Skeletal muscle satellite cell (primary cell): ENCODE data around the gene BRSK2.

Source experiments
- H3K27me3 ChIP-seq: 2 replicates; pipeline ENCODE4 v1.7.0; 2013; ENCODE audit warnings: low read length; ENCODE audit not compliant: control insufficient read depth, insufficient read depth
- H3K36me3 ChIP-seq: 2 replicates; pipeline ENCODE4 v1.7.0; 2013; ENCODE audit warnings: mild to moderate bottlenecking, control low read depth, low read length; ENCODE audit not compliant: insufficient read depth
- H3K4me1 ChIP-seq: 2 replicates; pipeline ENCODE4 v1.7.0; 2013; ENCODE audit warnings: low read length; ENCODE audit not compliant: control insufficient read depth, insufficient read depth
- H3K4me2 ChIP-seq: 2 replicates; pipeline ENCODE4 v1.7.0; 2013; ENCODE audit warnings: mild to moderate bottlenecking, low read length
- H3K4me3 ChIP-seq: 2 replicates; pipeline ENCODE4 v1.7.0; 2013; ENCODE audit warnings: low read length
- H3K9ac ChIP-seq: 2 replicates; pipeline ENCODE4 v1.7.0; 2013; ENCODE audit warnings: mild to moderate bottlenecking, low read depth, low read length, moderate library complexity
- H3K9me3 ChIP-seq: replicated peaks from 2 replicates; pipeline ENCODE4 v1.7.0; 2013; ENCODE audit warnings: mild to moderate bottlenecking, control low read depth, low read length

The BRSK2 gene

GRCh38 chr11:1401656-1402221, 12.0 kb downstream of the BRSK2 start:
- Histone ChIP-seq H3K9ac (no peak overlapping the region), H3K27me3 (peaks cover 10% of the 10 kb centered on the region), H3K36me3 (no peaks in the 10 kb centered on the region), H3K4me3 (no peak overlapping the region), H3K4me2 (no peak overlapping the region), H3K4me1 (no peaks in the 10 kb centered on the region), H3K9me3 (no peaks in the 10 kb centered on the region)

GRCh38 chr11:1402355-1403077, 12.8 kb downstream of the BRSK2 start:
- Histone ChIP-seq H3K9me3 (no peaks in the 10 kb centered on the region), H3K4me2 (no peak overlapping the region), H3K27me3 (peaks cover 8% of the 10 kb centered on the region), H3K9ac (no peak overlapping the region), H3K4me3 (no peak overlapping the region), H3K36me3 (no peaks in the 10 kb centered on the region), H3K4me1 (no peaks in the 10 kb centered on the region)

DNA sequence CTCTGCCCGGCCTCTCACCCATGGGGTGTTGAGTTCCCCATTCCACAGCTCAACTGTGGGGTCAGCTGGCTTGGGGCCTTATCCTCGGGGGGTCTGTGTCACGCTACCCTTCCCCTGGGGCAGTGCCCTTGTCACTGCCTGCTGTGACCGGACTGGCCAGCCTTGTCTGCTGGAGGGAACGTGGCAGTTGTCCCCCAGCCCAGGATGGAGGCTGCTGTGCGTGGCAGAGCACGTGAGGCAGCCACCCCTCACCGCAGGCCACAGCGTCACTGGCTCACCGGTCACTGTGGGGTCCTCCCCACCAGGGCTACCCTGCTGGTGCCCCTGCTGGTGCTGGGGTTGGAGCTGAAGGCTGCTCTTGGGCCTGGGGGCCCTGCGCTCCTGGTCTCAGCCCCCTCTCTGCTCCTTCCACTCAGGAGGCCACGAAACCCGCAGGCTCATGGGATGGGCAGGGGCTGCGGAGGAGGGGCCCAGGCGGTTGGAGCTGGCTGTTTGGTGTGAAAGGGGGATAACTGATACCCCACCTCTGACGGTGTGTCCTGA, 13.4 kb downstream of the BRSK2 start:
- Histone ChIP-seq H3K4me2 (no peak overlapping the region), H3K4me1 (no peaks in the 10 kb centered on the region), H3K27me3 (peaks cover 8% of the 10 kb centered on the region), H3K36me3 (no peaks in the 10 kb centered on the region), H3K4me3 (no peak overlapping the region), H3K9me3 (no peaks in the 10 kb centered on the region), H3K9ac (no peak overlapping the region)

DNA sequence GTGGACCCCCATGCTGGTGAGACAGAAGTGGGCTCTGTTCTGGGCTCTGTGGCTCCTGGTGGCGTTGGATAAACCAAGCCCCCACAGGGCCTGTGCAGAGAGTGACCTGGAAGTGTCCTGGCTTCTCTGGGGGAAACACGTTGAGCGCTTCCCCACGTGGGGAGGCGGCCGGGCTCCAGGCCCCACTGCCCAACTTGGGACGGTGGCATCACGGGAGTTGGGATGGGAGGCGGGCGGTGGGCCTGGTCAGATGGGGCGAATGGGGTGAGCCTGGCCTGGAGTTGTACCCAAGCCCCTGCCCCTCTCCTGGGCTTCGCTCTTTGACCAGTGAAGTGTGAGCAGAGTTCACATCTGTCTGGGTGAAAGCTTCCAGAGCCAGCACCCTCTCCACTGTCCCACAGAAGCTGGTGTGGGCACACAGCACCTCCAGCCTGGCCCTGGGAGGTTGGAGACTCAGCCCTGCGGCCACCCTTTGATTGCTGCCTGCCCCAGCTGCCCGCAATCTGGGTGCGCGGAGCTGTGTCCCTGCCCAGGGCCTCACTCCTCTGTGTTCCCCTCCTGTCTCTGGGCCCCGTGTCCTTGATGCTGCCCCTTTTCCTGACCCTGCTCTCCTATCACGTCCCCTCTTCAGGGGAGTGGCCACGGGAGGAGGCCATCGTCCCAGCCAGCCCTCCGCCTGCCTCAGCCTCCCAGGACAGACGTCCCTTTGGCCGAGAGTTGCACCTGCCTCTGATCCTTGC, 14.2 kb downstream of the BRSK2 start:
- H3K4me2 ChIP-seq: no peak overlapping the region
- H3K9ac ChIP-seq: no peak overlapping the region
- no peaks in the 10 kb centered on the region for H3K4me1 ChIP-seq
- H3K4me3 ChIP-seq: no peak overlapping the region
- no peaks in the 10 kb centered on the region for H3K9me3 ChIP-seq
- H3K27me3 ChIP-seq: peaks cover 5% of the 10 kb centered on the region
- no peaks in the 10 kb centered on the region for H3K36me3 ChIP-seq

DNA sequence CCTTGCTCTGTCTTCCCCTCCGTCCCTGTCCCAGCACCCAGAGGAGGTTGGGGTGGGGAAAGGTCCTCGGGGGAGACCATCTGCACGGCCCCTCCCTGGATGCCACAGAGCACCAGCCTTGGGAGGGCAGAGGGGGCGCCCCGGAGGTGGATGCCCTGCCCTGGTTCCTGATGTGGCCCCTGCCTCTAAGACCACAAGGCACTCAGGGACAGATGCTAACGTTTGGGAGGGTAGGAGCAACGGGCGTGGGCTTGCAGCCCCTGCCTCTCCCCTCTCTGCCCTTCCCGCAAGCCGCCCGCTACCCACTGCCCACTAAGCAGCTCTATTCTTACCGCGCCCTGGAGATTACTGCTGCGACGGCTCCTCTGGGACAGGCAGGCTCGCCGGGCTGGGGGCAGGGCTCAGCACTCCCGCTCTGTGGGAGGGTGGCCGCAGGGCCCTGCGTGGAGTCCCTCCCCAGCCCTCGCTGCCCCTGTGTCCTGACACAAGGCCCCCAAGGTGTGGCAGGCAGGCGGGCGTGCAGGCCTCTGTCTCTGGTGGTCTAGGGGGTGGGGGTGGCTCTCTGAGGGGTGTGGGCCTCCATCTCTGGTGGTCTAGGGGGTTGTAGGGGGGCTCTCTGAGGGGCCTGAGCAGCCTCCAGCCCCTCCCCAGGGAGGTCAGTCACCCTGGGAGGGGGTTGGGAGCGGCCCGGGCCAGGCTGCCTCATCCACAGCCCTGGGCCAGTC, 14.9 kb downstream of the BRSK2 start:
- Histone ChIP-seq H3K27me3 (peaks cover 5% of the 10 kb centered on the region), H3K9me3 (no peaks in the 10 kb centered on the region), H3K9ac (no peak overlapping the region), H3K4me1 (no peaks in the 10 kb centered on the region), H3K4me3 (no peak overlapping the region), H3K4me2 (no peak overlapping the region), H3K36me3 (no peaks in the 10 kb centered on the region)

DNA sequence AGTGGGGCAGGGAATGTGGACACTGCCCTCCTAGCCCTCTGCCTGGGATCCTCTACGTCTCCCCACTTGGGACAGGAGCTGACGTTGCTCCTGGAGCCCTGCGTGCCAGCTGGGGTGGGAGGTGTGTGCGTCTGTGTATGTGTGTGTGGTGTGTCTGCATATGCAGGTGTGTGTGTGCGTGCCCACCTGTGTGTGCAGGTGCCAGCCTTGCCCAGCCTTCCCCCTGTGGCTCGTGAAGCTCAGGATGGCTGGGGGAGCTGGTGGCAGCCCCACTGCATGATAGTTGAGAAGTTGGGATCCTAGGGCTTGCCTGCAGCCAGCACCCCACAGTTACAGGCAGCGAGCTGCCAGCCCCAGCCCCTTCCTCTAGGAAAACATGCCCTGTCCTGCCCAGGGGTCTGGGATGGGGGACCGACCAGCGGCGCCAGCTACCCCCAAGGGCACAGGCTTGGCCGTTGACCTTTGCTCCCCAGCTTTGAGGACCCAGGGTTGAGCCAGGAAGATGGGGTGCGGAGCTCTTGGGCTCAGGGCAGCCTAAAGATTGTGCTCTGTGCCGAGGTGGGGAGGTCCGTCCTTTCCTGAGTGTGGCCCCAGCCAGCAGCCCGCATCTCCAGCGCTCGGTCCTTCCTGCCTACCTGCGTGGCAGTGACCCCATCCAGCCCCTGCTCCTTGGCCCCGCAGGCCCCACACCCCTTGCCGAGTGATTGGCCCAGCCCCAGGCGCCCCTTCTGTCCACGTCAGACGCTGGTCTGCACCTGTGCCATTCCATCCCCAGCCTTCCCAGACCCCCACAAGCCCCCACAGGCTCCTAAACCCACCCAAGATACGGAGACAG, 15.7 kb downstream of the BRSK2 start:
- Histone ChIP-seq H3K4me2 (no peak overlapping the region), H3K36me3 (no peaks in the 10 kb centered on the region), H3K27me3 (peaks cover 5% of the 10 kb centered on the region), H3K4me1 (no peaks in the 10 kb centered on the region), H3K9me3 (no peaks in the 10 kb centered on the region), H3K4me3 (no peak overlapping the region), H3K9ac (no peak overlapping the region)

- Histone ChIP-seq H3K4me2 (no peak overlapping the region), H3K9me3 (no peaks in the 10 kb centered on the region)
Measured at GRCh38 chr11:1406571-1407485, 17.1 kb downstream of the BRSK2 start.

GRCh38 chr11:1407668-1408067, 17.9 kb downstream of the BRSK2 start:
- H3K4me2 ChIP-seq: no peak overlapping the region
- H3K4me3 ChIP-seq: no peak overlapping the region
- H3K36me3 ChIP-seq: no peaks in the 10 kb centered on the region
- H3K27me3 ChIP-seq: no peaks in the 10 kb centered on the region
- no peaks in the 10 kb centered on the region for H3K9me3 ChIP-seq
- no peaks in the 10 kb centered on the region for H3K4me1 ChIP-seq
- H3K9ac ChIP-seq: no peak overlapping the region

More at GRCh38 chr11:1406571-1407485, 17.1 kb downstream of the BRSK2 start:
- no peaks in the 10 kb centered on the region for H3K4me1 ChIP-seq
- no peaks in the 10 kb centered on the region for H3K36me3 ChIP-seq
- H3K4me3 ChIP-seq: no peak overlapping the region
- no peak overlapping the region for H3K9ac ChIP-seq
- H3K27me3 ChIP-seq: no peaks in the 10 kb centered on the region

DNA sequence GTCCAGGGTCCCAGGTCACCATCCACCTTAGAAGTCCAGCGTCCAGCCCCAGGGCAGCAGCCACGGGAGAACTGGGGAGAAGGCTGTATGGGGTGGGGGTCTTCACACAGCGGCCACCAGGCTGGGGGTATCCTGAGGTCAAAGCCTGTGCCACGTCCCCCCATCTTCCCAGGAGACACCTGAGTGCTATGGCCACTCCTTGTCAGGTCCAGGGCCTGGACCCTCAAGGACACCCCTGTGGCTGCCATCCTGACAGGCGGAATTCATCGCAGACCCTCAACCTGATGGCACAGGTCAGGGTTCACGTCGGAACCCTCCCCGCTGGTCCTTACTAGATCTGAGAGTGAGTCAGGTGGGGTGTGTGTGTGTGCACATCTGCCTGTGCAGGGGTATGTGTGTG, 18.6 kb downstream of the BRSK2 start:
- H3K27me3 ChIP-seq: no peaks in the 10 kb centered on the region
- no peaks in the 10 kb centered on the region for H3K9me3 ChIP-seq
- H3K4me1 ChIP-seq: no peaks in the 10 kb centered on the region
- H3K9ac ChIP-seq: no peak overlapping the region
- H3K36me3 ChIP-seq: no peaks in the 10 kb centered on the region
- H3K4me3 ChIP-seq: no peak overlapping the region
- no peak overlapping the region for H3K4me2 ChIP-seq
